Daoy (cell line): ENCODE measurements around the gene PAX1. TPM values are rescaled to one million over a fixed set of nuclear protein-coding genes. Genes with fewer than 3 reads are reported as not detected.
A peak's percentile ranks its signal among the peaks of the same experiment; 100 is the strongest.

Experiments
- DNase-seq: peaks from one replicate; pipeline ENCODE4 v3.0.0-alpha.2; 2015; ENCODE audit warnings: low read depth
- total RNA-seq: library from RNA; depleted of rRNA; stranded (reverse); fragments of >200 nt; shearing (Covaris generic); gene quantifications from 2 replicates; pipeline ENCODE4 v1.2.3, GENCODE V29; 2014

The PAX1 gene
- total RNA-seq, 1 experiment from 2014 or later: under 0.01 TPM

- DNase-seq: peak; percentile 83
Measured at GRCh38 chr20:21702553-21703470, 2.7 kb upstream of the PAX1 start.

- no peak for DNase-seq
Measured at GRCh38 chr20:21703717-21704407, 1.6 kb upstream of the PAX1 start.

GRCh38 chr20:21704408-21705385 lies 767 bp upstream of the PAX1 start:
- no peak for DNase-seq

- peak; percentile 35 for DNase-seq
Measured at GRCh38 chr20:21706261-21707195, 1.1 kb downstream of the PAX1 start.

GRCh38 chr20:21707267-21707666 lies 1.8 kb downstream of the PAX1 start:
- no peak for DNase-seq

- peak; percentile 39 for DNase-seq
Measured at GRCh38 chr20:21707999-21708737, 2.7 kb downstream of the PAX1 start.

- DNase-seq: no peak
Measured at GRCh38 chr20:21708738-21709534, 3.5 kb downstream of the PAX1 start.

- DNase-seq: no peak
Measured at GRCh38 chr20:21709535-21709904, 4.1 kb downstream of the PAX1 start.

- DNase-seq: no peak
Measured at GRCh38 chr20:21710341-21710740, 4.9 kb downstream of the PAX1 start.

- DNase-seq: no peak
Measured at GRCh38 chr20:21710863-21711431, 5.5 kb downstream of the PAX1 start.

GRCh38 chr20:21712443-21713059 lies 7.1 kb downstream of the PAX1 start:
- no peak for DNase-seq

- DNase-seq: no peak
Measured at GRCh38 chr20:21713470-21713869, 8.0 kb downstream of the PAX1 start.

- DNase-seq: no peak
Measured at GRCh38 chr20:21713901-21714296, 8.4 kb downstream of the PAX1 start.

GRCh38 chr20:21714297-21715192 lies 9.1 kb downstream of the PAX1 start:
- DNase-seq: no peak

- no peak for DNase-seq
Measured at GRCh38 chr20:21715193-21715881, 9.9 kb downstream of the PAX1 start.

GRCh38 chr20:21719592-21720214 lies 14.2 kb downstream of the PAX1 start:
- peak; percentile 42 for DNase-seq
